Neural cell (in vitro differentiated cells): ENCODE data around the gene CNGA3.

Source experiments
- CTCF ChIP-seq: fragments of 450-650 bp; IDR thresholded peaks from 2 replicates; pipeline ENCODE4 v1.5.1; 2014; ENCODE audit warnings: antibody characterized with exemption, mild to moderate bottlenecking, moderate library complexity; ENCODE audit not compliant: poor library complexity, severe bottlenecking
- EP300 ChIP-seq: fragments of 450-650 bp; conservative IDR thresholded peaks from 2 replicates; pipeline ENCODE4 v1.6.1; 2014; ENCODE audit warnings: antibody characterized with exemption, mild to moderate bottlenecking, moderate library complexity; ENCODE audit not compliant: poor library complexity, severe bottlenecking
- EZH2 ChIP-seq: fragments of 200-600, 300-800 bp; shearing (Covaris generic), sonication (generic); IDR thresholded peaks from 2 replicates; pipeline ENCODE4 v1.6.1; 2014; ENCODE audit warnings: antibody characterized with exemption, low read length, borderline replicate concordance, mild to moderate bottlenecking; ENCODE audit not compliant: insufficient read depth, poor library complexity, severe bottlenecking
- MXI1 ChIP-seq: fragments of 450-650 bp; conservative IDR thresholded peaks from 2 replicates; pipeline ENCODE4 v1.6.1; 2014; ENCODE audit warnings: antibody characterized with exemption, mild to moderate bottlenecking; ENCODE audit not compliant: poor library complexity, severe bottlenecking
- POLR2AphosphoS5 ChIP-seq: IDR thresholded peaks from 2 replicates; pipeline ENCODE4 v1.6.1; 2012
- RAD21 ChIP-seq: fragments of 450-650 bp; conservative IDR thresholded peaks from 2 replicates; pipeline ENCODE4 v1.6.1; 2014; ENCODE audit warnings: antibody characterized with exemption, mild to moderate bottlenecking, moderate library complexity
- REST ChIP-seq: IDR thresholded peaks from 2 replicates; pipeline ENCODE4 v1.6.1; 2012; ENCODE audit warnings: borderline replicate concordance
- SMC3 ChIP-seq: fragments of 450-650 bp; conservative IDR thresholded peaks from 2 replicates; pipeline ENCODE4 v1.6.1; 2014; ENCODE audit warnings: antibody characterized with exemption, mild to moderate bottlenecking, moderate library complexity; ENCODE audit not compliant: poor library complexity
- TAF1 ChIP-seq: IDR thresholded peaks from 2 replicates; pipeline ENCODE4 v1.6.1; 2012; ENCODE audit warnings: low read depth

GRCh38 chr2:98356729-98357128, 10.5 kb downstream of the CNGA3 start:
- no peak for TF ChIP-seq CTCF
- no peak for TF ChIP-seq EZH2
- TF ChIP-seq TAF1 = no peak
- TF ChIP-seq EP300 = no peak
- TF ChIP-seq RAD21 = no peak
- TF ChIP-seq POLR2AphosphoS5 = no peak
- no peak for TF ChIP-seq REST
- no peak for TF ChIP-seq MXI1
- TF ChIP-seq SMC3 = no peak
